Testis (tissue), 3 donors: ENCODE measurements around the gene ADAMTSL2. TPM values are rescaled to one million over a fixed set of nuclear protein-coding genes. Genes with fewer than 3 reads are reported as not detected.

ENCODE experiments used
- DNase-seq: peaks from one replicate; pipeline ENCODE4 v3.0.0-alpha.2; 2019
- H3K27ac ChIP-seq, 2 donors: fragments of 200-600 bp; sonication (generic); one replicate each; pipeline ENCODE4 v1.5.1; 2019
- H3K27me3 ChIP-seq: fragments of 200-600 bp; sonication (generic); one replicate; pipeline ENCODE4 v1.5.1; 2019
- H3K36me3 ChIP-seq: fragments of 200-600 bp; sonication (generic); one replicate; pipeline ENCODE4 v1.5.1; 2017; ENCODE audit warnings: low read depth; ENCODE audit errors: missing control alignments
- H3K4me1 ChIP-seq: fragments of 200-600 bp; sonication (generic); one replicate; pipeline ENCODE4 v1.5.1; 2019
- H3K4me3 ChIP-seq, 2 donors: fragments of 200-600 bp; sonication (generic); one replicate each; pipeline ENCODE4 v1.5.1; 2017 to 2019
- H3K9me3 ChIP-seq: fragments of 200-600 bp; sonication (generic); one replicate; pipeline ENCODE4 v1.5.1; 2017
- POLR2A ChIP-seq: fragments of 450-650 bp; IDR thresholded peaks from one replicate; pipeline ENCODE4 v1.6.1; 2017; ENCODE audit warnings: antibody characterized with exemption, mild to moderate bottlenecking, moderate library complexity
- WGBS, 2 donors: methylation state at CpG; one replicate each; pipeline ENCODE4 v1.1.5; 2018; 5-methylcytosine and 5-hydroxymethylcytosine counted together
- intact Hi-C: fragments of 100-400 bp; cut with DNase I; formaldehyde crosslinking; loops from one replicate; pipeline ENCODE4 v1.15.1; 2023; ENCODE audit warnings: low total_unique reads
- polyA plus RNA-seq: library from polyadenylated mRNA; stranded (reverse); fragments of 350-450 nt; fragmentation: Illumina TruSeq; extraction: RNeasy Lipid Tissue Mini Kit (QIAGEN cat#74804); gene quantifications from one replicate; pipeline ENCODE4 v1.2.3, GENCODE V29; 2014; ENCODE audit warnings: low read depth, low replicate concordance; ENCODE audit not compliant: insufficient read depth
- total RNA-seq, 2 donors: library from RNA; depleted of rRNA; stranded (reverse); fragments of >200 nt; gene quantifications; one replicate each; pipeline ENCODE4 v1.2.3, GENCODE V29; 2016
- TF ChIP-seq, protein P1 (sequence below), 3 experiments: fragments of 450-650 bp in 2 of 3; fragments of 200-600 bp in 1 of 3; sonication (generic) in 1 of 3; IDR thresholded peaks; one replicate each; pipeline ENCODE4 v1.5.1; 2016 to 2019; ENCODE audit warnings: antibody characterized with exemption in 3 of 3, mild to moderate bottlenecking in 2 of 3, moderate library complexity in 1 of 3

The ADAMTSL2 gene
- total and polyA plus RNA-seq, 3 donors from 2014 or later = 3.8 to 11.1 (median 9.4) TPM

DNA sequence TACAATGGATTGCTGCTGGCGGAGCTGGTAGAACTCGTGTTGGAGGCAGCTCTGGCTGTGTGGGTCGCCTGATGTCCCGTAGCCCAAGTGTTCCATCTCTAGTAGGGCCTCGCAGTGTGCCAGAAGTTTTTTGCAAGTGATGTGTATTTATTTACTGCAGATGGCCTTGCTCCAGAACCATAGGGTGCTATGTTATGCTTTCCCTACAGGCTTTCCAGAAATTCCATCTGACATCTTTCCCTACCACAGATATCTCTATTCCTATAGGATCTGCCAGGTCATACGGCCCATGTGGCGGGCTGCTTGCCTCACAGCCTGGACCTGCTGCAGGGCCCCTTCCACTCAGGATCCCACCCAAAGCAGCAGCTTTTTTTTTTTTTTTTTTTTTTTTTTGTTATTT, 16.9 kb downstream of the ADAMTSL2 start:
- H3K4me3 ChIP-seq = no peak overlapping the region
- no peak overlapping the region for H3K27ac ChIP-seq
- intact Hi-C loops = no loop called here
- TF ChIP-seq, protein P1, sequence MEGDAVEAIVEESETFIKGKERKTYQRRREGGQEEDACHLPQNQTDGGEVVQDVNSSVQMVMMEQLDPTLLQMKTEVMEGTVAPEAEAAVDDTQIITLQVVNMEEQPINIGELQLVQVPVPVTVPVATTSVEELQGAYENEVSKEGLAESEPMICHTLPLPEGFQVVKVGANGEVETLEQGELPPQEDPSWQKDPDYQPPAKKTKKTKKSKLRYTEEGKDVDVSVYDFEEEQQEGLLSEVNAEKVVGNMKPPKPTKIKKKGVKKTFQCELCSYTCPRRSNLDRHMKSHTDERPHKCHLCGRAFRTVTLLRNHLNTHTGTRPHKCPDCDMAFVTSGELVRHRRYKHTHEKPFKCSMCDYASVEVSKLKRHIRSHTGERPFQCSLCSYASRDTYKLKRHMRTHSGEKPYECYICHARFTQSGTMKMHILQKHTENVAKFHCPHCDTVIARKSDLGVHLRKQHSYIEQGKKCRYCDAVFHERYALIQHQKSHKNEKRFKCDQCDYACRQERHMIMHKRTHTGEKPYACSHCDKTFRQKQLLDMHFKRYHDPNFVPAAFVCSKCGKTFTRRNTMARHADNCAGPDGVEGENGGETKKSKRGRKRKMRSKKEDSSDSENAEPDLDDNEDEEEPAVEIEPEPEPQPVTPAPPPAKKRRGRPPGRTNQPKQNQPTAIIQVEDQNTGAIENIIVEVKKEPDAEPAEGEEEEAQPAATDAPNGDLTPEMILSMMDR (IDR thresholded peaks at IDR 0.05) = no peak
- TF ChIP-seq POLR2A = no peak
- H3K9me3 ChIP-seq = no peaks in the 10 kb centered on the region
- no peaks in the 10 kb centered on the region for H3K27me3 ChIP-seq
- no peaks in the 10 kb centered on the region for H3K36me3 ChIP-seq
- DNase-seq = no peak
- H3K4me1 ChIP-seq = no peaks in the 10 kb centered on the region
- WGBS, 2 donors = 82 to 92% methylated on average over 6 to 7 of the region's 7 CpGs

DNA sequence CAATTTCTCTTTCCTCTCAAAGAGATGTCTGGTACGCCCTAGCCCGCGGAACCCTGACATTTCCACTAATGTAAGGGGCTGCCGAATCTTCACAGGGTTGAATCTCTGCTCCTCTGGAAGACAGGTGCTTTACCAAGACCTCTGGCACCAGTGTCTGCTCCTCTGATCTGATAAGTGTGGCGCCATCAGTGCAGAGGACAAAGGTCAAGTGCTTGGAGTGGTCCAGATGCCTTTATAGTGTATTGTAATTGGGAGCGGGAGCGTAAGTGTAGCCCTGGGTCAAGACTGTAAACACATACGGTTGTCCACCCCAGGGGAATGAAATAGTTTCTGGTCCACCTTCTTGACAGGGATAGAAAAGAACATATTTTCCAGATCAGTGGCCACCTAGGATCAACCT, 17.7 kb downstream of the ADAMTSL2 start:
- WGBS, 2 donors = 92 to 95% methylated on average over 8 of the region's 8 CpGs
- no peaks in the 10 kb centered on the region for H3K36me3 ChIP-seq
- intact Hi-C loops = no loop called here
- H3K9me3 ChIP-seq = no peaks in the 10 kb centered on the region
- TF ChIP-seq, protein P1 (IDR thresholded peaks at IDR 0.05) = no peak
- no peak for TF ChIP-seq POLR2A
- no peaks in the 10 kb centered on the region for H3K4me1 ChIP-seq
- H3K27me3 ChIP-seq = no peaks in the 10 kb centered on the region
- H3K27ac ChIP-seq = no peak overlapping the region
- DNase-seq = no peak
- no peak overlapping the region for H3K4me3 ChIP-seq

DNA sequence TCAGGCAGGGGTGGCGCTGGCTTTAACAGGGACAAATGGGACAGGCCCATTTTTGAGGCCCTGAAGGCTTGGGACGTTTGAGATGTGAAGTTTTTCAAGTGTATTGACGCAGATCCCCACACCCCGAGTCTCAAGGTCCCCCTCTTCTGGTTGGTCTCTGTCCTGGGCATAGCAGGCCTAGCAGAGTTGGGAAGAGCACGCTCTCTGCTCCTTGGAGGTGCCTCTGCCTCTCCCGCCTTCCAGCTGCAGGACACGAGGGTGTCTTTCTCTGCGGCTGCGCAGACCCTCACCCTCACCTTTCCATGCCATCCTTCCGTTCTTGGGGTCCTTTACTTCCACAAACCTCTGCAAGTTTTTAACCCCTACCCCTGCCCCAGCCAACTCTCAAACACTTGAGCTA, 18.6 kb downstream of the ADAMTSL2 start:
- no peak for TF ChIP-seq POLR2A
- TF ChIP-seq, protein P1 (IDR thresholded peaks at IDR 0.05) = no peak
- Histone ChIP-seq H3K4me3 (no peak overlapping the region), H3K4me1 (no peaks in the 10 kb centered on the region), H3K27me3 (no peaks in the 10 kb centered on the region), H3K27ac (no peak overlapping the region), H3K36me3 (no peaks in the 10 kb centered on the region), H3K9me3 (no peaks in the 10 kb centered on the region)
- intact Hi-C loops = no loop called here
- no peak for DNase-seq
- WGBS, 2 donors = 87 to 94% methylated on average over 10 of the region's 10 CpGs

DNA sequence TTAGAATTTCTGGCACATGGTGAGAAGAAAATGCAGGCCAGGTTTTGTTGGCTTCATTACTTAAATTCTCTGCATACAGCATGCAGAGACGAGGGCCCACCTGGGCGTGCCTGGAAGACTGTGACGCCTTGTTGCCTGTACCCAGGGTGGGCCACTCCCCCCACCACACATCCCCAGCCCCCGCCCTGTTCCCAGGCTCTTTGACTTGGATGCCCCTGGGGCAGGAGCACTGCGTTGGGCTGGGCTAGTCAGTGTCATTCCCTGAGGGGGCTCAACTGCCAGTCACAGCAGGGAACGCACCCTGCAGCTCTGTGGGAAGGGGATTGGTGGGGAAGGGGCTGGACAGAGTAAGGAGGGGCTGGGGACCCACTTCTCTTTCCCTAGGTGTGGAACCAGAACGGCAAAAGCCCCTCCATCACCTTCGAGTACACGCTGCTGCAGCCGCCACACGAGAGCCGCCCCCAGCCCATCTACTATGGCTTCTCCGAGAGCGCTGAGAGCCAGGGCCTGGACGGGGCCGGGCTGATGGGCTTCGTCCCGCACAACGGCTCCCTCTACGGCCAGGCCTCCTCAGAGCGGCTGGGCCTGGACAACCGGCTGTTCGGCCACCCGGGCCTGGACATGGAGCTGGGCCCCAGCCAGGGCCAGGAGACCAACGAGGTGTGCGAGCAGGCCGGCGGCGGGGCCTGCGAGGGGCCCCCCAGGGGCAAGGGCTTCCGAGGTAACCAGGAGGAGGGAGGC, 19.6 kb downstream of the ADAMTSL2 start:
- H3K4me3 ChIP-seq = no peak overlapping the region

More for the DNA sequence above, 19.6 kb downstream of the ADAMTSL2 start:
- WGBS, 2 donors = 86 to 91% methylated on average over 30 to 31 of the region's 31 CpGs
- Histone ChIP-seq H3K27me3 (no peaks in the 10 kb centered on the region), H3K36me3 (no peaks in the 10 kb centered on the region), H3K9me3 (no peaks in the 10 kb centered on the region), H3K27ac (no peak overlapping the region), H3K4me1 (no peaks in the 10 kb centered on the region)
- no peak for DNase-seq
- intact Hi-C loops = no loop called here
- TF ChIP-seq POLR2A = no peak
- TF ChIP-seq, protein P1 (IDR thresholded peaks at IDR 0.05) = no peak
